Glomerular visceral epithelial cell (primary cell): ENCODE results near the gene MMS19.
"Not testable (repeated sequence)": the region's sequence is repeated elsewhere in the genome, so short reads cannot be mapped to it uniquely, and the experiment has no call there.

Source experiments
- DNase-seq: peaks from one replicate; pipeline ENCODE4 v3.0.0-alpha.2; 2016; ENCODE audit errors: extremely low spot score

The MMS19 gene

GRCh38 chr10:97498076-97498840, at the start of gene MMS19:
MMS19 (minus strand) TSS chr10:97498422; CDS start chr10:97498384, 38 bp downstream.
- peak; percentile 100 for DNase-seq

- peak; percentile 56 for DNase-seq
Observed at GRCh38 chr10:97547962-97548361, 49.7 kb upstream of the MMS19 start.

- no peak for DNase-seq
Observed at GRCh38 chr10:97547271-97547600, 49.0 kb upstream of the MMS19 start.

GRCh38 chr10:97546456-97547270, 48.4 kb upstream of the MMS19 start:
- no peak for DNase-seq

- DNase-seq, result peak; percentile 94
Observed at GRCh38 chr10:97543025-97543546, 44.9 kb upstream of the MMS19 start.

GRCh38 chr10:97542169-97543024, 44.2 kb upstream of the MMS19 start:
- peak; percentile 87 for DNase-seq

GRCh38 chr10:97540669-97541500, 42.7 kb upstream of the MMS19 start:
- DNase-seq, result no peak

GRCh38 chr10:97539523-97540200, 41.4 kb upstream of the MMS19 start:
- DNase-seq, result no peak

- DNase-seq, result peak; percentile 67
Observed at GRCh38 chr10:97538839-97539238, 40.6 kb upstream of the MMS19 start.

GRCh38 chr10:97538411-97538810, 40.2 kb upstream of the MMS19 start:
- DNase-seq, result peak; percentile 75

GRCh38 chr10:97537186-97537869, 39.1 kb upstream of the MMS19 start:
- no peak for DNase-seq

- DNase-seq, result peak; percentile 13
Observed at GRCh38 chr10:97534746-97535367, 36.6 kb upstream of the MMS19 start.

GRCh38 chr10:97533888-97534287, 35.7 kb upstream of the MMS19 start:
- DNase-seq, result no peak

GRCh38 chr10:97532935-97533671, 34.9 kb upstream of the MMS19 start:
- DNase-seq, result peak; percentile 85

GRCh38 chr10:97531401-97531986, 33.3 kb upstream of the MMS19 start:
- peak; percentile 61 for DNase-seq

GRCh38 chr10:97529685-97530465, 31.7 kb upstream of the MMS19 start:
- DNase-seq, result no peak

GRCh38 chr10:97528876-97529275, 30.7 kb upstream of the MMS19 start:
- DNase-seq, result not testable (repeated sequence)
